ENCODE measurements around the gene RASD1. TPM values are rescaled to one million over a fixed set of nuclear protein-coding genes. Genes with fewer than 3 reads are reported as not detected.

RASD1 gene
- total RNA-seq, 2 donors from 2014 or later, result 124 to 175 TPM

GRCh38 chr17:17497065-17497844, 1.1 kb upstream of the RASD1 start:
- H3K9me3 ChIP-seq, result no peaks in the 10 kb centered on the region
- WGBS, result 38% methylated on average over 19 of the region's 19 CpGs
- DNase-seq (ENCODE audit: low spot score), result no peak
- peak overlapping the region; percentile 55 to 79 for H3K4me3 ChIP-seq
- peaks cover 12% of the 10 kb centered on the region for H3K4me1 ChIP-seq (replicated peaks)
- TF ChIP-seq POLR2A (IDR thresholded peaks at IDR 0.05) (peak; percentile 7), POLR2AphosphoS5 (IDR thresholded peaks at IDR 0.05) (no peak)
- intact Hi-C loops (cut with DNase I), result loop anchor here (2.0 to 5.0 kb wide), 3 partner anchors 74 to 145 kb away; no protein-coding TSS in a partner anchor
- H3K27me3 ChIP-seq (replicated peaks; ENCODE audit: insufficient read depth), result no peaks in the 10 kb centered on the region
- H3K36me3 ChIP-seq, result no peaks in the 10 kb centered on the region
- H3K27ac ChIP-seq, result peak overlapping the region; percentile 92 to 95

GRCh38 chr17:17495536-17496188, 533 bp downstream of the RASD1 start:
- TF ChIP-seq CTCF (IDR thresholded peaks at IDR 0.05) (peak in 1 of 4 experiments; percentile 0), POLR2AphosphoS5 (IDR thresholded peaks at IDR 0.05) (no peak)

GRCh38 chr17:17494870-17495535, 1.2 kb downstream of the RASD1 start:
- no peaks in the 10 kb centered on the region for H3K36me3 ChIP-seq
- H3K4me3 ChIP-seq, result peak overlapping the region; percentile 55 to 79
- H3K4me1 ChIP-seq (replicated peaks), result peaks cover 22% of the 10 kb centered on the region
- peak overlapping the region; percentile 92 to 95 for H3K27ac ChIP-seq
- no peak for TF ChIP-seq POLR2AphosphoS5 (IDR thresholded peaks at IDR 0.05)
- peak in 1 of 4 experiments; percentile 3 for TF ChIP-seq CTCF (IDR thresholded peaks at IDR 0.05)
- no peak for TF ChIP-seq POLR2A (IDR thresholded peaks at IDR 0.05)
- 2% methylated on average over 52 of the region's 71 CpGs for WGBS
- H3K27me3 ChIP-seq (replicated peaks; ENCODE audit: insufficient read depth), result no peaks in the 10 kb centered on the region
- intact Hi-C loops (cut with DNase I), result loop anchor here (5.0 kb wide), 2 partner anchors 138 to 147 kb away; no protein-coding TSS in a partner anchor
- H3K9me3 ChIP-seq, result no peaks in the 10 kb centered on the region
- DNase-seq (ENCODE audit: low spot score), result peak; percentile 34

More at GRCh38 chr17:17495536-17496188, 533 bp downstream of the RASD1 start:
- H3K4me3 ChIP-seq, result peak overlapping the region; percentile 55 to 79
- intact Hi-C loops (cut with DNase I), result loop anchor here (2.0 to 5.0 kb wide), 3 partner anchors 75 to 147 kb away; no protein-coding TSS in a partner anchor
- peak; percentile 36 for DNase-seq (ENCODE audit: low spot score)
- WGBS, result 2% methylated on average over 52 of the region's 65 CpGs
- no peaks in the 10 kb centered on the region for H3K27me3 ChIP-seq (replicated peaks; ENCODE audit: insufficient read depth)
- no peaks in the 10 kb centered on the region for H3K9me3 ChIP-seq
- H3K4me1 ChIP-seq (replicated peaks), result peaks cover 22% of the 10 kb centered on the region
- H3K27ac ChIP-seq, result peak overlapping the region; percentile 92 to 95
- no peaks in the 10 kb centered on the region for H3K36me3 ChIP-seq

- Histone ChIP-seq H3K4me1 (replicated peaks) (peaks cover 22% of the 10 kb centered on the region), H3K27me3 (replicated peaks; ENCODE audit: insufficient read depth) (no peaks in the 10 kb centered on the region), H3K36me3 (no peaks in the 10 kb centered on the region), H3K4me3 (peak overlapping the region; percentile 55 to 79), H3K27ac (peak overlapping the region; percentile 92 to 95), H3K9me3 (no peaks in the 10 kb centered on the region)
- 17% methylated on average over 14 of the region's 14 CpGs for WGBS
- intact Hi-C loops (cut with DNase I), result no loop called here
- peak; percentile 69 for TF ChIP-seq POLR2AphosphoS5 (IDR thresholded peaks at IDR 0.05)
- TF ChIP-seq POLR2A (IDR thresholded peaks at IDR 0.05), result no peak
- peak; percentile 62 for DNase-seq (ENCODE audit: low spot score)
Observed at GRCh38 chr17:17494499-17494869, 1.7 kb downstream of the RASD1 start.

- peak overlapping the region; percentile 92 to 95 for H3K27ac ChIP-seq
- 74% methylated on average over 5 of the region's 5 CpGs for WGBS
- intact Hi-C loops (cut with DNase I), result no loop called here
- no peaks in the 10 kb centered on the region for H3K27me3 ChIP-seq (replicated peaks; ENCODE audit: insufficient read depth)
- no peaks in the 10 kb centered on the region for H3K9me3 ChIP-seq
- H3K36me3 ChIP-seq, result no peaks in the 10 kb centered on the region
- TF ChIP-seq CTCF (IDR thresholded peaks at IDR 0.05) (no peak), POLR2AphosphoS5 (IDR thresholded peaks at IDR 0.05) (no peak), POLR2A (IDR thresholded peaks at IDR 0.05) (no peak)
- H3K4me1 ChIP-seq (replicated peaks), result peaks cover 22% of the 10 kb centered on the region
- H3K4me3 ChIP-seq, result peak overlapping the region in 1 of 2 donors; percentile 79
- no peak for DNase-seq (ENCODE audit: low spot score)
Observed at GRCh38 chr17:17493986-17494466, 2.2 kb downstream of the RASD1 start.
